Measurements from ENCODE around the gene KRTAP12-3. TPM values are rescaled to one million over a fixed set of nuclear protein-coding genes. Genes with fewer than 3 reads are reported as not detected.
"Not testable (repeated sequence)": the region's sequence is repeated elsewhere in the genome, so short reads cannot be mapped to it uniquely, and the experiment has no call there.

Gene KRTAP12-3
- not detected for polyA plus RNA-seq (2013, experiment 1 of 2)
- polyA plus RNA-seq (2013, experiment 2 of 2) = not detected

GRCh38 chr21:44657635-44658540 lies at the start of gene KRTAP12-3:
TSS of gene KRTAP12-3 (plus strand) at chr21:44657932. CDS start at chr21:44657980, 48 bp downstream.
- H4K8ac ChIP-seq (ENCODE audit: low read depth, low read length) = no peak within 1 kb of the TSS
- H4K91ac ChIP-seq (ENCODE audit: low read depth, low read length, poor library complexity) = no peak within 1 kb of the TSS
- H3K27ac ChIP-seq (replicated peaks; ENCODE audit: low read length) = no peak within 1 kb of the TSS
- H3K18ac ChIP-seq (ENCODE audit: low read length) = peak within 1 kb of the TSS; percentile 24
- H3K14ac ChIP-seq (ENCODE audit: low read length) = no peak within 1 kb of the TSS
- H3K9ac ChIP-seq (ENCODE audit: low read depth, low read length, poor library complexity) = no peak within 1 kb of the TSS
- H2BK5ac ChIP-seq (ENCODE audit: low read length) = no peak within 1 kb of the TSS
- H2BK120ac ChIP-seq (ENCODE audit: low read depth, low read length) = no peak within 1 kb of the TSS
- peak within 1 kb of the TSS in 1 of 2 donors; percentile 3 for H3K4me3 ChIP-seq (ENCODE audit: low read length in 2 of 2)
- H2AFZ ChIP-seq (ENCODE audit: low read length) = no peak within 1 kb of the TSS
- peak within 1 kb of the TSS; percentile 59 for H2BK12ac ChIP-seq (ENCODE audit: low read length)
- no peak within 1 kb of the TSS for H2AK5ac ChIP-seq (ENCODE audit: low read depth, low read length)
- no peaks in the 10 kb centered on the region for H3K27me3 ChIP-seq (ENCODE audit: control insufficient read depth in 3 of 3, insufficient read depth in 3 of 3, low read depth in 1 of 3, low read length in 3 of 3)
- peak within 1 kb of the TSS; percentile 37 for H3K23ac ChIP-seq (ENCODE audit: low read depth, low read length, poor library complexity)
- WGBS, 2 donors (ENCODE audit: extremely low coverage in 2 of 2, insufficient read length in 2 of 2, insufficient replicate concordance in 1 of 2) = no CpG with 5 or more reads among the region's 26 CpGs
- peak within 1 kb of the TSS; percentile 63 for H2BK15ac ChIP-seq (ENCODE audit: low read length)
- no peaks in the 10 kb centered on the region for H3K36me3 ChIP-seq (replicated peaks in 1 of 2; ENCODE audit: control insufficient read depth in 2 of 2, insufficient read depth in 2 of 2, low read length in 2 of 2)
- H3K9me3 ChIP-seq (replicated peaks in 1 of 2; ENCODE audit: control insufficient read depth in 2 of 2, insufficient read depth in 1 of 2, low read depth in 1 of 2, low read length in 2 of 2) = peaks cover 0 to 4% of the 10 kb centered on the region in 2 donors
- peaks cover 0 to 2% of the 10 kb centered on the region in 2 donors for H3K4me1 ChIP-seq (ENCODE audit: control insufficient read depth in 2 of 2, insufficient read depth in 1 of 2, low read depth in 1 of 2, low read length in 2 of 2)
- H3K4ac ChIP-seq (ENCODE audit: low read length) = no peak within 1 kb of the TSS
- no peak for DNase-seq (ENCODE audit: low spot score)
- H3K4me2 ChIP-seq (ENCODE audit: insufficient read depth, low read length, poor library complexity, severe bottlenecking) = no peak within 1 kb of the TSS
- no peaks in the 10 kb centered on the region for H3K79me1 ChIP-seq (ENCODE audit: low read depth, low read length)

- Histone ChIP-seq H3K27ac (replicated peaks; ENCODE audit: low read length) (no peak overlapping the region), H3K79me1 (ENCODE audit: low read depth, low read length) (no peaks in the 10 kb centered on the region)
These were observed 48.5 kb upstream of the KRTAP12-3 start for GRCh38 chr21:44609193-44609592.

GRCh38 chr21:44610157-44610843 lies 47.4 kb upstream of the KRTAP12-3 start:
- not testable (repeated sequence) for H3K4me3 ChIP-seq (ENCODE audit: low read length in 2 of 2); H3K36me3 ChIP-seq (replicated peaks in 1 of 2; ENCODE audit: control insufficient read depth in 2 of 2, insufficient read depth in 2 of 2, low read length in 2 of 2); DNase-seq (ENCODE audit: low spot score); H2BK120ac ChIP-seq (ENCODE audit: low read depth, low read length); H3K4me2 ChIP-seq (ENCODE audit: insufficient read depth, low read length, poor library complexity, severe bottlenecking); H2BK12ac ChIP-seq (ENCODE audit: low read length); H3K23ac ChIP-seq (ENCODE audit: low read depth, low read length, poor library complexity); H3K18ac ChIP-seq (ENCODE audit: low read length); H2BK15ac ChIP-seq (ENCODE audit: low read length); H3K79me1 ChIP-seq (ENCODE audit: low read depth, low read length); H3K27ac ChIP-seq (replicated peaks; ENCODE audit: low read length); H3K4me1 ChIP-seq (ENCODE audit: control insufficient read depth in 2 of 2, insufficient read depth in 1 of 2, low read depth in 1 of 2, low read length in 2 of 2); H3K27me3 ChIP-seq (ENCODE audit: control insufficient read depth in 3 of 3, insufficient read depth in 3 of 3, low read depth in 1 of 3, low read length in 3 of 3); H3K9me3 ChIP-seq (replicated peaks in 1 of 2; ENCODE audit: control insufficient read depth in 2 of 2, insufficient read depth in 1 of 2, low read depth in 1 of 2, low read length in 2 of 2); H3K14ac ChIP-seq (ENCODE audit: low read length); H3K4ac ChIP-seq (ENCODE audit: low read length); H4K91ac ChIP-seq (ENCODE audit: low read depth, low read length, poor library complexity); H3K9ac ChIP-seq (ENCODE audit: low read depth, low read length, poor library complexity); H2AFZ ChIP-seq (ENCODE audit: low read length); H2AK5ac ChIP-seq (ENCODE audit: low read depth, low read length); H4K8ac ChIP-seq (ENCODE audit: low read depth, low read length); H2BK5ac ChIP-seq (ENCODE audit: low read length)
- no CpG with 5 or more reads among the region's 7 CpGs for WGBS, 2 donors (ENCODE audit: extremely low coverage in 2 of 2, insufficient read length in 2 of 2, insufficient replicate concordance in 1 of 2)

More at GRCh38 chr21:44609193-44609592, 48.5 kb upstream of the KRTAP12-3 start:
- H3K27me3 ChIP-seq (ENCODE audit: control insufficient read depth in 3 of 3, insufficient read depth in 3 of 3, low read depth in 1 of 3, low read length in 3 of 3) = peaks cover 0 to 2% (median 0%) of the 10 kb centered on the region in 3 experiments
- H2BK12ac ChIP-seq (ENCODE audit: low read length) = no peak overlapping the region
- no peak overlapping the region for H3K23ac ChIP-seq (ENCODE audit: low read depth, low read length, poor library complexity)
- no peak for DNase-seq (ENCODE audit: low spot score)
- no peak overlapping the region for H2AFZ ChIP-seq (ENCODE audit: low read length)
- H4K91ac ChIP-seq (ENCODE audit: low read depth, low read length, poor library complexity) = no peak overlapping the region
- no peak overlapping the region for H3K9ac ChIP-seq (ENCODE audit: low read depth, low read length, poor library complexity)
- H3K14ac ChIP-seq (ENCODE audit: low read length) = no peak overlapping the region
- H3K9me3 ChIP-seq (replicated peaks in 1 of 2; ENCODE audit: control insufficient read depth in 2 of 2, insufficient read depth in 1 of 2, low read depth in 1 of 2, low read length in 2 of 2) = peaks cover 3 to 8% of the 10 kb centered on the region in 2 donors
- no peaks in the 10 kb centered on the region for H3K36me3 ChIP-seq (replicated peaks in 1 of 2; ENCODE audit: control insufficient read depth in 2 of 2, insufficient read depth in 2 of 2, low read length in 2 of 2)
- no peaks in the 10 kb centered on the region for H3K4me1 ChIP-seq (ENCODE audit: control insufficient read depth in 2 of 2, insufficient read depth in 1 of 2, low read depth in 1 of 2, low read length in 2 of 2)
- H4K8ac ChIP-seq (ENCODE audit: low read depth, low read length) = no peak overlapping the region
- H3K4me3 ChIP-seq (ENCODE audit: low read length in 2 of 2) = no peak overlapping the region
- H3K4me2 ChIP-seq (ENCODE audit: insufficient read depth, low read length, poor library complexity, severe bottlenecking) = no peak overlapping the region
- no peak overlapping the region for H2AK5ac ChIP-seq (ENCODE audit: low read depth, low read length)
- no peak overlapping the region for H2BK15ac ChIP-seq (ENCODE audit: low read length)
- H2BK5ac ChIP-seq (ENCODE audit: low read length) = no peak overlapping the region
- H2BK120ac ChIP-seq (ENCODE audit: low read depth, low read length) = no peak overlapping the region
- no peak overlapping the region for H3K18ac ChIP-seq (ENCODE audit: low read length)
- no peak overlapping the region for H3K4ac ChIP-seq (ENCODE audit: low read length)

GRCh38 chr21:44611551-44611950 lies 46.2 kb upstream of the KRTAP12-3 start:
- H4K91ac ChIP-seq (ENCODE audit: low read depth, low read length, poor library complexity) = no peak overlapping the region
- H3K4ac ChIP-seq (ENCODE audit: low read length) = no peak overlapping the region
- H3K14ac ChIP-seq (ENCODE audit: low read length) = no peak overlapping the region
- no peak overlapping the region for H2BK120ac ChIP-seq (ENCODE audit: low read depth, low read length)
- no peak overlapping the region for H2BK5ac ChIP-seq (ENCODE audit: low read length)
- H3K4me3 ChIP-seq (ENCODE audit: low read length in 2 of 2) = peak overlapping the region in 1 of 2 donors; percentile 22
- no peaks in the 10 kb centered on the region for H3K27me3 ChIP-seq (ENCODE audit: control insufficient read depth in 3 of 3, insufficient read depth in 3 of 3, low read depth in 1 of 3, low read length in 3 of 3)
- no peak overlapping the region for H3K27ac ChIP-seq (replicated peaks; ENCODE audit: low read length)
- no peak overlapping the region for H4K8ac ChIP-seq (ENCODE audit: low read depth, low read length)
- peaks cover 3 to 8% of the 10 kb centered on the region in 2 donors for H3K9me3 ChIP-seq (replicated peaks in 1 of 2; ENCODE audit: control insufficient read depth in 2 of 2, insufficient read depth in 1 of 2, low read depth in 1 of 2, low read length in 2 of 2)
- no peak overlapping the region for H2AFZ ChIP-seq (ENCODE audit: low read length)
- no peak overlapping the region for H3K18ac ChIP-seq (ENCODE audit: low read length)
- no peak overlapping the region for H2BK12ac ChIP-seq (ENCODE audit: low read length)
- H3K9ac ChIP-seq (ENCODE audit: low read depth, low read length, poor library complexity) = no peak overlapping the region
- no peak overlapping the region for H3K4me2 ChIP-seq (ENCODE audit: insufficient read depth, low read length, poor library complexity, severe bottlenecking)
- H3K23ac ChIP-seq (ENCODE audit: low read depth, low read length, poor library complexity) = no peak overlapping the region
- H3K36me3 ChIP-seq (replicated peaks in 1 of 2; ENCODE audit: control insufficient read depth in 2 of 2, insufficient read depth in 2 of 2, low read length in 2 of 2) = no peaks in the 10 kb centered on the region
- no peak overlapping the region for H2AK5ac ChIP-seq (ENCODE audit: low read depth, low read length)
- WGBS, 2 donors (ENCODE audit: extremely low coverage in 2 of 2, insufficient read length in 2 of 2, insufficient replicate concordance in 1 of 2) = no CpG with 5 or more reads among the region's 4 CpGs
- no peak for DNase-seq (ENCODE audit: low spot score)
- H2BK15ac ChIP-seq (ENCODE audit: low read length) = no peak overlapping the region
- no peaks in the 10 kb centered on the region for H3K4me1 ChIP-seq (ENCODE audit: control insufficient read depth in 2 of 2, insufficient read depth in 1 of 2, low read depth in 1 of 2, low read length in 2 of 2)
- no peaks in the 10 kb centered on the region for H3K79me1 ChIP-seq (ENCODE audit: low read depth, low read length)
